NCI-H345 treated with DMSO at 0.1 percent for 48 hours (cell line): ENCODE measurements around the gene DNAJB7.
"Not testable (repeated sequence)": the region's sequence is repeated elsewhere in the genome, so short reads cannot be mapped to it uniquely, and the experiment has no call there.

Experiments used
- DNase-seq: peaks from one replicate; lab custom pipeline; 2025; ENCODE audit not compliant: unreplicated experiment; lab: John Stamatoyannopoulos, UW

DNAJB7 gene

GRCh38 chr22:40845816-40846215 is 16.1 kb downstream of the DNAJB7 start:
- not testable (repeated sequence) for DNase-seq

- DNase-seq: no peak
Observed at GRCh38 chr22:40844951-40845350, 17.0 kb downstream of the DNAJB7 start.

GRCh38 chr22:40838486-40838885 is 23.4 kb downstream of the DNAJB7 start:
- DNase-seq: no peak

GRCh38 chr22:40834619-40835018 is 27.3 kb downstream of the DNAJB7 start:
- no peak for DNase-seq

- no peak for DNase-seq
Observed at GRCh38 chr22:40829131-40829530, 32.8 kb downstream of the DNAJB7 start.

- no peak for DNase-seq
Observed at GRCh38 chr22:40826984-40827741, 34.8 kb downstream of the DNAJB7 start.

- DNase-seq: not testable (repeated sequence)
Observed at GRCh38 chr22:40826292-40826691, 35.6 kb downstream of the DNAJB7 start.

GRCh38 chr22:40823426-40823825 is 38.5 kb downstream of the DNAJB7 start:
- no peak for DNase-seq

GRCh38 chr22:40819599-40820140 is 42.2 kb downstream of the DNAJB7 start:
- DNase-seq: no peak

- DNase-seq: peak; percentile 38
Observed at GRCh38 chr22:40818747-40819598, 42.9 kb downstream of the DNAJB7 start, which contains the start of gene SLC25A17. Gene SLC25A17 (minus strand): TSS chr22:40819346. CDS start chr22:40819248, 98 bp downstream.

GRCh38 chr22:40818192-40818746 is 43.6 kb downstream of the DNAJB7 start:
- DNase-seq: no peak

GRCh38 chr22:40817737-40818136 is 44.2 kb downstream of the DNAJB7 start:
- no peak for DNase-seq

- DNase-seq: no peak
Observed at GRCh38 chr22:40813912-40814315, 48.0 kb downstream of the DNAJB7 start.
